SK-MEL-5 (cell line): ENCODE measurements around the gene OSBPL10. TPM values are rescaled to one million over a fixed set of nuclear protein-coding genes. Genes with fewer than 3 reads are reported as not detected.
A peak's percentile ranks its signal among the peaks of the same experiment; 100 is the strongest.

Source experiments
- DNase-seq: peaks from one replicate; pipeline ENCODE4 v3.0.0-alpha.2; 2016; ENCODE audit warnings: low read depth, low spot score
- in situ Hi-C: cut with HindIII; loops from 2 replicates; pipeline ENCODE4 v1.10.0; 2016; ENCODE audit warnings: low sequenced_read_pairs, high pct_unique_total_duplicates, low pct_unique_long_range_greater_than_20kb
- total RNA-seq: library from RNA; depleted of rRNA; stranded (reverse); fragments of >200 nt; shearing (Covaris generic); gene quantifications from 2 replicates; pipeline ENCODE4 v1.2.3, GENCODE V29; 2014

OSBPL10 gene
- total RNA-seq, 1 experiment from 2014 or later: 28.6 TPM

GRCh38 chr3:31945738-31946052 lies 35.4 kb downstream of the OSBPL10 start:
- DNase-seq: no peak
- in situ Hi-C loops: no loop called here

GRCh38 chr3:31943041-31943440 lies 38.0 kb downstream of the OSBPL10 start:
- no peak for DNase-seq
- in situ Hi-C loops: no loop called here

- DNase-seq: no peak
- in situ Hi-C loops: no loop called here
Measured at GRCh38 chr3:31942446-31942845, 38.6 kb downstream of the OSBPL10 start.

GRCh38 chr3:31937225-31937624 lies 43.8 kb downstream of the OSBPL10 start:
- peak; percentile 63 for DNase-seq
- in situ Hi-C loops: no loop called here

GRCh38 chr3:31936420-31937060 lies 44.5 kb downstream of the OSBPL10 start:
- in situ Hi-C loops: no loop called here
- DNase-seq: no peak

- DNase-seq: no peak
- in situ Hi-C loops: no loop called here
Measured at GRCh38 chr3:31934866-31935265, 46.2 kb downstream of the OSBPL10 start.

- DNase-seq: no peak
- in situ Hi-C loops: no loop called here
Measured at GRCh38 chr3:31934018-31934417, 47.0 kb downstream of the OSBPL10 start.

GRCh38 chr3:31932990-31933389 lies 48.1 kb downstream of the OSBPL10 start:
- in situ Hi-C loops: no loop called here
- DNase-seq: no peak

GRCh38 chr3:31929826-31930502 lies 51.1 kb downstream of the OSBPL10 start:
- no peak for DNase-seq
- in situ Hi-C loops: no loop called here

- in situ Hi-C loops: no loop called here
- DNase-seq: no peak
Measured at GRCh38 chr3:31927811-31928210, 53.3 kb downstream of the OSBPL10 start.

GRCh38 chr3:31926543-31926942 lies 54.5 kb downstream of the OSBPL10 start:
- in situ Hi-C loops: no loop called here
- DNase-seq: no peak

- in situ Hi-C loops: no loop called here
- no peak for DNase-seq
Measured at GRCh38 chr3:31925271-31925630, 55.8 kb downstream of the OSBPL10 start.

- in situ Hi-C loops: no loop called here
Measured at GRCh38 chr3:31924610-31925270, 56.3 kb downstream of the OSBPL10 start.

GRCh38 chr3:31922962-31923361 lies 58.1 kb downstream of the OSBPL10 start:
- no peak for DNase-seq
- in situ Hi-C loops: no loop called here

More at GRCh38 chr3:31924610-31925270, 56.3 kb downstream of the OSBPL10 start:
- DNase-seq: no peak

- DNase-seq: no peak
- in situ Hi-C loops: no loop called here
Measured at GRCh38 chr3:31921837-31922236, 59.2 kb downstream of the OSBPL10 start.

GRCh38 chr3:31920310-31920709 lies 60.8 kb downstream of the OSBPL10 start:
- DNase-seq: no peak
- in situ Hi-C loops: no loop called here

GRCh38 chr3:31919528-31919927 lies 61.5 kb downstream of the OSBPL10 start:
- in situ Hi-C loops: no loop called here
- DNase-seq: no peak

GRCh38 chr3:31918179-31919150 lies 62.6 kb downstream of the OSBPL10 start:
- DNase-seq: no peak
- in situ Hi-C loops: no loop called here
